HEK293T (cell line): Measurements from ENCODE around the gene NDUFS6.

Experiments used
- SP1 ChIP-seq: fragments of 450-650 bp; IDR thresholded peaks from 2 replicates; pipeline ENCODE4 v1.6.1; 2017
- SUZ12 ChIP-seq: fragments of 450-650 bp; IDR thresholded peaks from 2 replicates; pipeline ENCODE4 v1.6.1; 2016; ENCODE audit warnings: mild to moderate bottlenecking

DNA sequence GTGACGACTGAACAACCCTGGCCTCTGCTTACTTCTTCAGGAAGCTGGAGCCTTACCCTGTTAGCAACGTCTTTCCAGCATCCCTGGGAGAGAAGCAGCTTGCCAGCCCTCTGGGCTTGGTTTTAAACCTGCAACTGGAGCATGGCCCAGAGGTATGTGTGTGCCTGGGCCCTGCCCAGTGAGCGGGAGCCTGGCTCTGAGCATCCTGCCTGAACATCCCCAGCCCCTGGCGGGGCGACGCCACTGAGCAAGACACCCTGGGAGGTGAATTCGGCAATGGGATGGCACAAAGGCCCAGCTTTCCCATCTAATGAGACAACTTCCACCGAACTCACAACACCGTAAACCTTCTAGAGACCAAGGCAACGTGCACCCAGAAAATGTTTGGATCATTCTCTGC is 57.9 kb downstream of the NDUFS6 start:
- TF ChIP-seq SUZ12 (no peak), SP1 (no peak)
